HepG2 (cell line): ENCODE data around the gene COMP. TPM values are rescaled to one million over a fixed set of nuclear protein-coding genes. Genes with fewer than 3 reads are reported as not detected.
A peak's percentile ranks its signal among the peaks of the same experiment; 100 is the strongest.

Source experiments
- CHD4 ChIP-seq: fragments of 200-600 bp; sonication (generic); IDR thresholded peaks from 2 replicates; pipeline ENCODE4 v1.7.0; 2017; ENCODE audit warnings: mild to moderate bottlenecking, low read length, borderline replicate concordance
- ETV6 ChIP-seq: sonication (generic); formaldehyde crosslinking; conservative IDR thresholded peaks from 2 replicates; pipeline ENCODE4 v1.4.0; 2020; ENCODE audit warnings: missing genetic modification reagents
- FLYWCH1 ChIP-seq: sonication (generic); formaldehyde crosslinking; IDR thresholded peaks from 2 replicates; pipeline ENCODE4 v1.8.1; 2023; ENCODE audit warnings: mild to moderate bottlenecking, missing genetic modification reagents
- FOXC1 ChIP-seq: sonication (generic); formaldehyde crosslinking; IDR thresholded peaks from 2 replicates; pipeline ENCODE4 v1.8.0; 2022; ENCODE audit warnings: mild to moderate bottlenecking, missing genetic modification reagents, borderline replicate concordance
- MIER2 ChIP-seq: IDR thresholded peaks from 2 replicates; pipeline ENCODE4 v1.6.1; 2016; ENCODE audit warnings: missing biosample characterization, missing genetic modification reagents
- SIN3A ChIP-seq: IDR thresholded peaks from 2 replicates; pipeline ENCODE4 v1.6.1; 2011; ENCODE audit warnings: low read depth, mild to moderate bottlenecking, control low read depth, low read length, borderline replicate concordance
- SIX1 ChIP-seq: sonication (generic); formaldehyde crosslinking; IDR thresholded peaks from 2 replicates; pipeline ENCODE4 v1.4.0; 2020; ENCODE audit warnings: missing genetic modification reagents, borderline replicate concordance
- SIX4 ChIP-seq: sonication (generic); formaldehyde crosslinking; IDR thresholded peaks from 2 replicates; pipeline ENCODE4 v1.4.0; 2020; ENCODE audit warnings: missing genetic modification reagents
- TBX3 ChIP-seq: fragments of 450-650 bp; IDR thresholded peaks from 2 replicates; pipeline ENCODE4 v1.6.1; 2017; ENCODE audit warnings: antibody characterized with exemption, mild to moderate bottlenecking, inconsistent platforms, borderline replicate concordance
- TEAD3 ChIP-seq: optimal IDR thresholded peaks from 2 replicates; pipeline ENCODE3; 2016; ENCODE audit warnings: borderline replicate concordance
- ZFP37 ChIP-seq: sonication (generic); formaldehyde crosslinking; IDR thresholded peaks from 2 replicates; pipeline ENCODE4 v1.4.0; 2020; ENCODE audit warnings: missing genetic modification reagents, borderline replicate concordance
- ZFP62 ChIP-seq: sonication (generic); formaldehyde crosslinking; IDR thresholded peaks from 2 replicates; pipeline ENCODE4 v1.4.0; 2020; ENCODE audit warnings: missing genetic modification reagents
- ZMYM4 ChIP-seq: sonication (generic); formaldehyde crosslinking; IDR thresholded peaks from 2 replicates; pipeline ENCODE4 v1.8.1; 2023; ENCODE audit warnings: mild to moderate bottlenecking, missing genetic modification reagents
- ZNF160 ChIP-seq: sonication (generic); formaldehyde crosslinking; IDR thresholded peaks from 2 replicates; pipeline ENCODE4 v1.8.0; 2022; ENCODE audit warnings: mild to moderate bottlenecking, inconsistent platforms, missing genetic modification reagents
- ZNF24 ChIP-seq: fragments of 450-650 bp; IDR thresholded peaks from 2 replicates; pipeline ENCODE4 v1.6.1; 2017; ENCODE audit warnings: antibody characterized with exemption, mild to moderate bottlenecking
- ZNF274 ChIP-seq: sonication (generic); formaldehyde crosslinking; IDR thresholded peaks from 2 replicates; pipeline ENCODE4 v1.5.1; 2020; ENCODE audit warnings: mild to moderate bottlenecking, missing genetic modification reagents
- ZNF549 ChIP-seq: sonication (generic); formaldehyde crosslinking; IDR thresholded peaks from 2 replicates; pipeline ENCODE4 v1.5.0; 2020; ENCODE audit warnings: missing genetic modification reagents
- ZNF616 ChIP-seq: sonication (generic); formaldehyde crosslinking; IDR thresholded peaks from 2 replicates; pipeline ENCODE4 v1.5.0; 2020; ENCODE audit warnings: low read depth, mild to moderate bottlenecking, missing genetic modification reagents
- ZNF772 ChIP-seq: sonication (generic); formaldehyde crosslinking; IDR thresholded peaks from 2 replicates; pipeline ENCODE4 v1.5.0; 2020; ENCODE audit warnings: mild to moderate bottlenecking, missing genetic modification reagents
- ZNF773 ChIP-seq: sonication (generic); formaldehyde crosslinking; IDR thresholded peaks from 2 replicates; pipeline ENCODE4 v1.4.0; 2020; ENCODE audit warnings: missing genetic modification reagents, borderline replicate concordance
- ZNF816 ChIP-seq: sonication (generic); formaldehyde crosslinking; IDR thresholded peaks from 2 replicates; pipeline ENCODE4 v1.8.0; 2022; ENCODE audit warnings: missing genetic modification reagents, mild to moderate bottlenecking, borderline replicate concordance
- ZSCAN9 ChIP-seq: IDR thresholded peaks from 2 replicates; pipeline ENCODE4 v1.6.1; 2016; ENCODE audit warnings: borderline replicate concordance
- polyA plus RNA-seq, 8 experiments: library from polyadenylated mRNA; depleted of rRNA in 3 of 8; stranded (reverse) in 7 of 8; unstranded in 1 of 8; fragments of >200 nt; fragmentation: Illumina TruSeq in 4 of 8; extraction: Trizol in 4 of 8; gene quantifications; 2 replicates each; pipeline versions ENCODE4 v1.2.1 to v1.2.3, GENCODE V29; 2011 to 2016; ENCODE audit warnings: low read depth in 4 of 8, missing spikeins in 1 of 8, mixed read lengths in 1 of 8; ENCODE audit not compliant: insufficient read depth in 1 of 8
- total RNA-seq, 5 experiments: library from RNA; depleted of rRNA; stranded (reverse); fragments of >200 nt; fragmentation: Illumina TruSeq; extraction: Trizol; gene quantifications; 2 replicates each; pipeline ENCODE4 v1.2.3, GENCODE V29; 2016; ENCODE audit warnings: low read depth in 1 of 5
- TF ChIP-seq, protein P1 (sequence below): sonication (generic); formaldehyde crosslinking; IDR thresholded peaks from 2 replicates; pipeline ENCODE4 v1.8.0; 2022; ENCODE audit warnings: low read depth, missing genetic modification reagents
- TF ChIP-seq, protein P2 (sequence below): sonication (generic); formaldehyde crosslinking; conservative IDR thresholded peaks from 2 replicates; pipeline ENCODE4 v1.4.0; 2020; ENCODE audit warnings: missing genetic modification reagents
- TF ChIP-seq, protein P3 (sequence below): fragments of 450-650 bp; IDR thresholded peaks from 2 replicates; pipeline ENCODE4 v1.6.1; 2016
- TF ChIP-seq, protein P4 (sequence below): IDR thresholded peaks from 2 replicates; pipeline ENCODE4 v1.6.1; 2012; ENCODE audit warnings: inconsistent platforms

COMP gene
- total and polyA plus RNA-seq, 2 of the 13 experiments (the other 11 are each of a cell fraction or from before 2014, with no cell fraction given): 0.04 to 0.13 TPM

DNA sequence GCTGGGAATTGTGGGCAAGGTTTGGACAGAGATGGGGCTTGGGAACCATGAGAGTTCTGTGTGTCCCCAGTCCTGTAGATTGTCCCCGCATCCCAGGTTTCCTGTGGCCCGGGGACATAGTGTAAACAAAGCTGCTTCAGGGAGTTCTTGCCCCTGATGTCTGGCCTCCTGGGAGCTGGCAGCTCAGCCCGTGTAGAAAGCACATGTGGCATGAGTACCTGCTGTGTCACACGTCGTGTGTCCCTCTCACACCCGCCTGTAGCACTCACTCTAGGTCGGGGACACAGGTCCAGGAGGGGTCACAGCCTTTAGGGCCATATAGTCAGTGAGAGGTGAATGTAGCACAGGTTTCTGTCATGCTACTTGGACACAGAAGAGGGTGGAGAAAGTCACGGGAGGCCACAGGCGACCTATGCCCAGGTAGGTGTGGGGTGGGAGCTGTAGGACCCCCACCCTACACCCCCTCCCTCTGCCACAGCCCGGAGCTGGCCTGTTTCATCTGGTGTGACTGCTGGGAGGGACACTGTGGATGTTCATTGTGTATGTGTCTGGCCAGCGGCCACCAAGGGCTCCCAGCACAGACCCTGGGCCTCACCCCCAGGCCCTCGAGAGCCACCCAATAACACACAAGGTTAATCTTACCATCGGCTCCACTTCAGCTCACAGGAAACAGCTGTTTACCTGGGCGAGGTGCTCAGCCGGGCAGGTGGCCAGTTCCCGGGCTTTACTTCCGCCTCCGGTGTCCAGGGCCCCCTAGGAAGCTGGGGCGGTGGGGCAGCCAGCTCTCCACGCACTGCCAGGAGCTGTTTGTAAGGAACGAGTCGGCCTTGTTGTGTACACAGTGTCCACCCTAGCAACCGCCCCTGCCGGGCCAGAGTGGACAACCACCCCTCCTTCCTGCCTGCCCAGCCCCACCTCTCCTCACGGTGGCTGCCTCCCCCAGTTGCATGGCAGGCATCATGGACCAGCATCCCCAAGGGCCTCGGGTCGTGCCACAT is 49.7 kb downstream of the COMP start (continued):
- TF ChIP-seq ZFP37 (no peak), ZNF274 (CRISPR knock-in tag) (0 out of 2 replicates have a peak, but pooled peaks have one; percentile 1), ZFP62 (no peak), TBX3 (no peak), ZNF816 (CRISPR knock-in tag) (no peak), ZNF773 (no peak), ZSCAN9 (CRISPR knock-in tag) (no peak), ZNF160 (no peak), FLYWCH1 (CRISPR knock-in tag) (no peak), SIX1 (CRISPR knock-in tag) (no peak), ZNF549 (no peak), CHD4 (no peak), ZNF772 (CRISPR knock-in tag) (no peak), ETV6 (CRISPR knock-in tag) (peak; percentile 65; the same call in 1 of the 2 replicates), ZMYM4 (no peak), SIX4 (CRISPR knock-in tag) (no peak; the same call in 1 of the 2 replicates), ZNF616 (CRISPR knock-in tag) (no peak), TEAD3 (CRISPR knock-in tag) (peak; percentile 60), SIN3A (0 out of 2 replicates have a peak, but pooled peaks have one; percentile 39), FOXC1 (CRISPR knock-in tag) (no peak), ZNF24 (no peak), MIER2 (CRISPR knock-in tag) (no peak)
- TF ChIP-seq, protein P1, sequence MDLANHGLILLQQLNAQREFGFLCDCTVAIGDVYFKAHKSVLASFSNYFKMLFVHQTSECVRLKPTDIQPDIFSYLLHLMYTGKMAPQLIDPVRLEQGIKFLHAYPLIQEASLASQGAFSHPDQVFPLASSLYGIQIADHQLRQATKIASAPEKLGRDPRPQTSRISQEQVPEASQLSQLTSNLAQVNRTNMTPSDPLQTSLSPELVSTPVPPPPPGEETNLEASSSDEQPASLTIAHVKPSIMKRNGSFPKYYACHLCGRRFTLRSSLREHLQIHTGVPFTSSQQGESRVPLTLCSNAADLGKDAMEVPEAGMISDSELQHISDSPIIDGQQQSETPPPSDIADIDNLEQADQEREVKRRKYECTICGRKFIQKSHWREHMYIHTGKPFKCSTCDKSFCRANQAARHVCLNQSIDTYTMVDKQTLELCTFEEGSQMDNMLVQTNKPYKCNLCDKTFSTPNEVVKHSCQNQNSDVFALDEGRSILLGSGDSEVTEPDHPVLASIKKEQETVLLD (CRISPR knock-in tag): no peak
- TF ChIP-seq, protein P2, sequence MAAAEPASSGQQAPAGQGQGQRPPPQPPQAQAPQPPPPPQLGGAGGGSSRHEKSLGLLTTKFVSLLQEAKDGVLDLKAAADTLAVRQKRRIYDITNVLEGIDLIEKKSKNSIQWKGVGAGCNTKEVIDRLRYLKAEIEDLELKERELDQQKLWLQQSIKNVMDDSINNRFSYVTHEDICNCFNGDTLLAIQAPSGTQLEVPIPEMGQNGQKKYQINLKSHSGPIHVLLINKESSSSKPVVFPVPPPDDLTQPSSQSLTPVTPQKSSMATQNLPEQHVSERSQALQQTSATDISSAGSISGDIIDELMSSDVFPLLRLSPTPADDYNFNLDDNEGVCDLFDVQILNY (CRISPR knock-in tag): no peak
- TF ChIP-seq, protein P3, sequence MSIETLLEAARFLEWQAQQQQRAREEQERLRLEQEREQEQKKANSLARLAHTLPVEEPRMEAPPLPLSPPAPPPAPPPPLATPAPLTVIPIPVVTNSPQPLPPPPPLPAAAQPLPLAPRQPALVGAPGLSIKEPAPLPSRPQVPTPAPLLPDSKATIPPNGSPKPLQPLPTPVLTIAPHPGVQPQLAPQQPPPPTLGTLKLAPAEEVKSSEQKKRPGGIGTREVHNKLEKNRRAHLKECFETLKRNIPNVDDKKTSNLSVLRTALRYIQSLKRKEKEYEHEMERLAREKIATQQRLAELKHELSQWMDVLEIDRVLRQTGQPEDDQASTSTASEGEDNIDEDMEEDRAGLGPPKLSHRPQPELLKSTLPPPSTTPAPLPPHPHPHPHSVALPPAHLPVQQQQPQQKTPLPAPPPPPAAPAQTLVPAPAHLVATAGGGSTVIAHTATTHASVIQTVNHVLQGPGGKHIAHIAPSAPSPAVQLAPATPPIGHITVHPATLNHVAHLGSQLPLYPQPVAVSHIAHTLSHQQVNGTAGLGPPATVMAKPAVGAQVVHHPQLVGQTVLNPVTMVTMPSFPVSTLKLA: no peak
- TF ChIP-seq, protein P4, sequence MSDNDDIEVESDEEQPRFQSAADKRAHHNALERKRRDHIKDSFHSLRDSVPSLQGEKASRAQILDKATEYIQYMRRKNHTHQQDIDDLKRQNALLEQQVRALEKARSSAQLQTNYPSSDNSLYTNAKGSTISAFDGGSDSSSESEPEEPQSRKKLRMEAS: peak; percentile 56; the same call in 1 of the 2 replicates
